HepG2 (cell line): ENCODE measurements around the gene PRKCE. TPM values are rescaled to one million over a fixed set of nuclear protein-coding genes. Genes with fewer than 3 reads are reported as not detected.
A peak's percentile ranks its signal among the peaks of the same experiment; 100 is the strongest.

ENCODE experiments used
- ATAC-seq: fragments of 200-7000 bp; cut with Tn5 transposase; 3 replicates; pipeline ENCODE4 v1.9.1; 2020; ENCODE audit warnings: mild to moderate bottlenecking, moderate library complexity
- BruUV-seq: library from RNA; stranded (reverse); fragments of 400-500 nt; replicated peaks from 2 replicates; lab custom pipeline; 2021; lab: Mats Ljungman, UMichigan
- CTCF ChIA-PET: fragments of 300-600 bp; formaldehyde crosslinking; extraction: SDS; loops from one replicate; lab custom pipeline; 2021; ENCODE audit warnings: low total read pairs, inconsistent platforms, low intra/inter-chr PET ratio; lab: Yijun Ruan, JAX
- POLR2A ChIA-PET: fragments of 350-600 bp; sonication (Branson Sonifier 250); formaldehyde crosslinking; loops from one replicate; lab custom pipeline; 2020; ENCODE audit warnings: antibody characterized with exemption, inconsistent platforms; lab: Yijun Ruan, JAX
- DNase-seq: peaks from one replicate; pipeline ENCODE4 v3.0.0-alpha.2; 2015; ENCODE audit warnings: low spot score
- FAIRE-seq: peaks from 3 replicates; lab custom pipeline; 2011; peaks lifted over from hg19 to GRCh38; lab: Jason Lieb, UNC
- H2AFZ ChIP-seq: one replicate; pipeline ENCODE4 v1.6.1; 2011; ENCODE audit warnings: low read length, inconsistent platforms
- H3K27ac ChIP-seq: fragments of 300-600 bp; 3 replicates; pipeline ENCODE4 v1.8.0; 2011; ENCODE audit warnings: mixed run types, mild to moderate bottlenecking, mixed read lengths, low read length, inconsistent platforms; ENCODE audit not compliant: insufficient read depth; ENCODE audit errors: extremely low read length
- H3K27me3 ChIP-seq, 2 experiments: fragments of 200-600 bp in 1 of 2; 2 replicates in 1 of 2; 3 replicates in 1 of 2; pipeline versions ENCODE4 v1.6.0 to v1.8.0; 2011; ENCODE audit warnings: low read length in 2 of 2, mild to moderate bottlenecking in 2 of 2, moderate library complexity in 2 of 2, inconsistent platforms in 1 of 2; ENCODE audit not compliant: insufficient read depth in 2 of 2, control insufficient read depth in 1 of 2
- H3K36me3 ChIP-seq, 2 experiments: fragments of 200-600 bp in 1 of 2; replicated peaks in 1 of 2; 2 replicates in 1 of 2; 3 replicates in 1 of 2; pipeline versions ENCODE4 v1.5.1 to v1.8.0; 2011; ENCODE audit warnings: low read length in 2 of 2, inconsistent platforms in 1 of 2; ENCODE audit not compliant: insufficient read depth in 2 of 2, control insufficient read depth in 1 of 2
- H3K4me1 ChIP-seq: 2 replicates; pipeline ENCODE4 v1.5.1; 2012; ENCODE audit warnings: low read length, inconsistent platforms; ENCODE audit not compliant: insufficient read depth
- H3K4me2 ChIP-seq: 2 replicates; pipeline ENCODE4 v1.6.0; 2011; ENCODE audit warnings: low read depth, low read length, inconsistent platforms
- H3K4me3 ChIP-seq, 3 experiments: fragments of 200-600 bp in 1 of 3; sonication (generic), shearing (Covaris generic) in 1 of 3; replicated peaks in 1 of 3; 2 replicates each; pipeline ENCODE4 v1.5.1; 2011 to 2016; ENCODE audit warnings: low read length in 3 of 3, inconsistent platforms in 2 of 3, low read depth in 2 of 3, mild to moderate bottlenecking in 2 of 3, control low read depth in 1 of 3, mixed read lengths in 1 of 3; ENCODE audit not compliant: insufficient read depth in 1 of 3
- H3K79me2 ChIP-seq: one replicate; pipeline ENCODE4 v1.6.1; 2011; ENCODE audit warnings: low read length, inconsistent platforms; ENCODE audit not compliant: insufficient read depth
- H3K9ac ChIP-seq: 2 replicates; pipeline ENCODE4 v1.6.0; 2011; ENCODE audit warnings: mild to moderate bottlenecking, low read depth, low read length, inconsistent platforms; ENCODE audit not compliant: insufficient read depth
- H3K9me3 ChIP-seq: 2 replicates; pipeline ENCODE4 v1.5.1; 2012; ENCODE audit warnings: mild to moderate bottlenecking, low read length
- H4K20me1 ChIP-seq: 2 replicates; pipeline ENCODE4 v1.6.0; 2011; ENCODE audit warnings: inconsistent platforms, mild to moderate bottlenecking, low read length, moderate library complexity; ENCODE audit not compliant: insufficient read depth
- CTCF ChIP-seq: sonication (generic); formaldehyde crosslinking; IDR thresholded peaks from 2 replicates; pipeline ENCODE4 v1.5.0; 2020; ENCODE audit warnings: mild to moderate bottlenecking, missing genetic modification reagents, moderate library complexity
- PCBP1 ChIP-seq: fragments of 200-400 bp; formaldehyde crosslinking; IDR thresholded peaks from 2 replicates; pipeline ENCODE4 v1.6.1; 2017; ENCODE audit warnings: mild to moderate bottlenecking, low read depth, low read length, borderline replicate concordance
- SMC3 ChIP-seq: IDR thresholded peaks from 2 replicates; pipeline ENCODE4 v1.6.1; 2011; ENCODE audit warnings: low read length, improper control_type of control experiment
- TEAD3 ChIP-seq: optimal IDR thresholded peaks from 2 replicates; pipeline ENCODE3; 2016; ENCODE audit warnings: borderline replicate concordance
- XRCC5 ChIP-seq: fragments of 200-400 bp; formaldehyde crosslinking; optimal IDR thresholded peaks from 2 replicates; pipeline ENCODE3; 2017; ENCODE audit warnings: mild to moderate bottlenecking, low read length
- ZFAT ChIP-seq: sonication (generic); formaldehyde crosslinking; conservative IDR thresholded peaks from 2 replicates; pipeline ENCODE4 v1.8.1; 2023; ENCODE audit warnings: missing genetic modification reagents, inconsistent platforms
- ZNF775 ChIP-seq: sonication (generic); formaldehyde crosslinking; IDR thresholded peaks from 2 replicates; pipeline ENCODE4 v1.4.0; 2020; ENCODE audit warnings: missing genetic modification reagents, mild to moderate bottlenecking, moderate library complexity, borderline replicate concordance
- ZSCAN5A ChIP-seq: sonication (generic); formaldehyde crosslinking; IDR thresholded peaks from 2 replicates; pipeline ENCODE4 v1.8.0; 2022; ENCODE audit warnings: mild to moderate bottlenecking, missing genetic modification reagents, borderline replicate concordance
- WGBS: methylation state at CpG from one replicate; pipeline ENCODE4 v1.1.6; 2017; ENCODE audit warnings: low lambda C conversion rate; 5-methylcytosine and 5-hydroxymethylcytosine counted together
- in situ Hi-C: cut with HindIII; loops from 2 replicates; pipeline ENCODE4 v1.10.0; 2017; ENCODE audit warnings: low pct_unique_long_range_greater_than_20kb; ENCODE audit not compliant: extremely low pct_ligation_motif_present
- intact Hi-C: fragments of 100-400 bp; cut with micrococcal nuclease; formaldehyde crosslinking; loops from one replicate; pipeline ENCODE4 v1.10.0; 2022; ENCODE audit not compliant: unreplicated experiment
- polyA plus RNA-seq, 8 experiments: library from polyadenylated mRNA; depleted of rRNA in 3 of 8; stranded (reverse) in 7 of 8; unstranded in 1 of 8; fragments of >200 nt; fragmentation: Illumina TruSeq in 4 of 8; extraction: Trizol in 4 of 8; gene quantifications; 2 replicates each; pipeline versions ENCODE4 v1.2.1 to v1.2.3, GENCODE V29; 2011 to 2016; ENCODE audit warnings: low read depth in 4 of 8, missing spikeins in 1 of 8, mixed read lengths in 1 of 8; ENCODE audit not compliant: insufficient read depth in 1 of 8
- total RNA-seq, 5 experiments: library from RNA; depleted of rRNA; stranded (reverse); fragments of >200 nt; fragmentation: Illumina TruSeq; extraction: Trizol; gene quantifications; 2 replicates each; pipeline ENCODE4 v1.2.3, GENCODE V29; 2016; ENCODE audit warnings: low read depth in 1 of 5
- TF ChIP-seq, protein P1 (sequence below): sonication (generic); formaldehyde crosslinking; IDR thresholded peaks from 2 replicates; pipeline ENCODE4 v1.4.0; 2020; ENCODE audit warnings: missing genetic modification reagents

Gene PRKCE
- total and polyA plus RNA-seq, 2 of the 13 experiments (the other 11 are each of a cell fraction or from before 2014, with no cell fraction given) = 1.0 to 3.9 TPM

DNA sequence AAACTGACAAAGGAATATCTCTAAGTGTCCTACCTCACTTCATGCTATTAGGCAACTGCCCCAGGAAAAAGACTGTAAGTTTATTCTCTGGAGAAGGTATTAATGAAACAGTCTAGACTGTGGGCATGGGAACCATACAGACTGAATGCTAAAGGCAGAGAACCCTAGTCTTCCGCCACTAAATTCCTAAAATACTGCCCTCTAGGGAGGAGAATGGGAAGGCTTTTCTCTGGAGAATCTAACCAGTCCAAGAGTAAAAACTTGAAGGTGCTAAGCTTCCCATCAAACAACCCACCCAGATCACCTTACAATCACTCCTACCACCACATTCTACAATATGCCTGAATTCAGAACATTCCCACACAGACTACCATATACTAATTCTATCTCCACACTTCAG lies 43.8 kb upstream of the PRKCE start:
- peak; percentile 26; the same call in 2 of the 3 replicates for ATAC-seq
- Histone ChIP-seq H3K4me1 (peaks cover 30% of the 10 kb centered on the region), H3K27ac (no peak overlapping the region), H3K79me2 (peaks cover 32% of the 10 kb centered on the region), H4K20me1 (no peaks in the 10 kb centered on the region; the same call in 1 of the 2 replicates), H3K27me3 (no peaks in the 10 kb centered on the region; a peak in 1 of 5 replicates), H3K9me3 (no peaks in the 10 kb centered on the region)
- intact Hi-C loops = no loop called here
- peak; percentile 45 for DNase-seq
- 72% methylated on average over 1 of the region's 1 CpG for WGBS
- POLR2A ChIA-PET = no interaction called here
- peak; percentile 36 for FAIRE-seq
- no peak for TF ChIP-seq ZNF775 (CRISPR knock-in tag)
- peak; percentile 62 for TF ChIP-seq CTCF (CRISPR knock-in tag)
- TF ChIP-seq TEAD3 = peak; percentile 51
- no peak for TF ChIP-seq PCBP1
- TF ChIP-seq ZFAT = no peak
- TF ChIP-seq SMC3 = 0 out of 2 replicates have a peak, but pooled peaks have one; percentile 6
- TF ChIP-seq, protein P1, sequence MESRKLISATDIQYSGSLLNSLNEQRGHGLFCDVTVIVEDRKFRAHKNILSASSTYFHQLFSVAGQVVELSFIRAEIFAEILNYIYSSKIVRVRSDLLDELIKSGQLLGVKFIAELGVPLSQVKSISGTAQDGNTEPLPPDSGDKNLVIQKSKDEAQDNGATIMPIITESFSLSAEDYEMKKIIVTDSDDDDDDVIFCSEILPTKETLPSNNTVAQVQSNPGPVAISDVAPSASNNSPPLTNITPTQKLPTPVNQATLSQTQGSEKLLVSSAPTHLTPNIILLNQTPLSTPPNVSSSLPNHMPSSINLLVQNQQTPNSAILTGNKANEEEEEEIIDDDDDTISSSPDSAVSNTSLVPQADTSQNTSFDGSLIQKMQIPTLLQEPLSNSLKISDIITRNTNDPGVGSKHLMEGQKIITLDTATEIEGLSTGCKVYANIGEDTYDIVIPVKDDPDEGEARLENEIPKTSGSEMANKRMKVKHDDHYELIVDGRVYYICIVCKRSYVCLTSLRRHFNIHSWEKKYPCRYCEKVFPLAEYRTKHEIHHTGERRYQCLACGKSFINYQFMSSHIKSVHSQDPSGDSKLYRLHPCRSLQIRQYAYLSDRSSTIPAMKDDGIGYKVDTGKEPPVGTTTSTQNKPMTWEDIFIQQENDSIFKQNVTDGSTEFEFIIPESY (CRISPR knock-in tag) = peak; percentile 35; the same call in 1 of the 2 replicates
- TF ChIP-seq XRCC5 = peak; percentile 37
- no peak for TF ChIP-seq ZSCAN5A (CRISPR knock-in tag)
- TF ChIP-seq, all 625 proteins: peak for 5
- no peak overlapping the region for H2AFZ ChIP-seq
- no peak overlapping the region for H3K9ac ChIP-seq
- CTCF ChIA-PET = no interaction called here
- in situ Hi-C loops = no loop called here
- peaks cover 6 to 12% of the 10 kb centered on the region in 2 experiments; a peak in 3 of 5 replicates for H3K36me3 ChIP-seq
- H3K4me2 ChIP-seq = no peak overlapping the region
- H3K4me3 ChIP-seq = no peak overlapping the region
- no TSS peak for BruUV-seq
